Trophoblast cell (in vitro differentiated cells and primary cell): ENCODE results near the gene MT1E.

Experiments used
- DNase-seq, 2 donors: peaks; one replicate each; pipeline ENCODE4 v3.0.0-alpha.2; 2016
- H2AFZ ChIP-seq: 2 replicates; pipeline ENCODE4 v1.6.1; 2013; ENCODE audit warnings: low read length, moderate library complexity, mild to moderate bottlenecking; ENCODE audit not compliant: insufficient read depth, poor library complexity
- H2AK5ac ChIP-seq: 2 replicates; pipeline ENCODE4 v1.6.1; 2013; ENCODE audit warnings: mild to moderate bottlenecking, low read length
- H2BK120ac ChIP-seq: 2 replicates; pipeline ENCODE4 v1.6.1; 2013; ENCODE audit warnings: low read length, mild to moderate bottlenecking, moderate library complexity; ENCODE audit not compliant: insufficient read depth, poor library complexity
- H2BK12ac ChIP-seq: 2 replicates; pipeline ENCODE4 v1.6.1; 2013; ENCODE audit warnings: mild to moderate bottlenecking, low read length, moderate library complexity
- H2BK5ac ChIP-seq: 2 replicates; pipeline ENCODE4 v1.6.1; 2013; ENCODE audit warnings: low read length, low read depth, moderate library complexity, mild to moderate bottlenecking; ENCODE audit not compliant: poor library complexity
- H3K14ac ChIP-seq: 2 replicates; pipeline ENCODE4 v1.6.1; 2013; ENCODE audit warnings: mild to moderate bottlenecking, low read length
- H3K18ac ChIP-seq: 2 replicates; pipeline ENCODE4 v1.6.1; 2013; ENCODE audit warnings: mild to moderate bottlenecking, low read length
- H3K23ac ChIP-seq: 2 replicates; pipeline ENCODE4 v1.6.1; 2013; ENCODE audit warnings: low read length
- H3K27ac ChIP-seq: 2 replicates; pipeline ENCODE4 v1.5.1; 2013; ENCODE audit warnings: low read depth, mild to moderate bottlenecking, inconsistent platforms, low read length, moderate library complexity
- H3K27me3 ChIP-seq: 2 replicates; pipeline ENCODE4 v1.6.1; 2013; ENCODE audit warnings: inconsistent platforms, mild to moderate bottlenecking, low read length, moderate library complexity; ENCODE audit not compliant: insufficient read depth
- H3K36me3 ChIP-seq, 2 experiments: 1 replicate in 1 of 2; 2 replicates in 1 of 2; pipeline ENCODE4 v1.6.1; 2013; ENCODE audit warnings: low read length in 2 of 2, mild to moderate bottlenecking in 2 of 2, moderate library complexity in 1 of 2; ENCODE audit not compliant: insufficient read depth in 2 of 2, control insufficient read depth in 1 of 2
- H3K4ac ChIP-seq: 2 replicates; pipeline ENCODE4 v1.6.1; 2013; ENCODE audit warnings: low read depth, mild to moderate bottlenecking, low read length, moderate library complexity
- H3K4me1 ChIP-seq, 2 experiments: 1 replicate in 1 of 2; 2 replicates in 1 of 2; pipeline ENCODE4 v1.6.1; 2013; ENCODE audit warnings: low read length in 2 of 2, mild to moderate bottlenecking in 2 of 2, moderate library complexity in 1 of 2; ENCODE audit not compliant: insufficient read depth in 2 of 2, control insufficient read depth in 1 of 2
- H3K4me2 ChIP-seq: 2 replicates; pipeline ENCODE4 v1.6.1; 2013; ENCODE audit warnings: inconsistent platforms, mild to moderate bottlenecking, low read length, moderate library complexity
- H3K4me3 ChIP-seq: 2 replicates; pipeline ENCODE4 v1.5.1; 2013; ENCODE audit warnings: mild to moderate bottlenecking, low read depth, low read length, inconsistent platforms
- H3K79me1 ChIP-seq: one replicate; pipeline ENCODE4 v1.6.1; 2013; ENCODE audit warnings: low read length
- H3K79me2 ChIP-seq: 2 replicates; pipeline ENCODE4 v1.6.1; 2013; ENCODE audit warnings: low read length, mild to moderate bottlenecking; ENCODE audit not compliant: control insufficient read depth, insufficient read depth, poor library complexity
- H3K9ac ChIP-seq: 2 replicates; pipeline ENCODE4 v1.6.1; 2013; ENCODE audit warnings: mild to moderate bottlenecking, low read length
- H3K9me3 ChIP-seq: 2 replicates; pipeline ENCODE4 v1.6.1; 2013; ENCODE audit warnings: low read depth, mild to moderate bottlenecking, control low read depth, inconsistent platforms, low read length; ENCODE audit not compliant: insufficient read depth
- H4K12ac ChIP-seq: 2 replicates; pipeline ENCODE4 v1.6.1; 2013; ENCODE audit warnings: low read depth, mild to moderate bottlenecking, low read length, moderate library complexity
- H4K8ac ChIP-seq: 2 replicates; pipeline ENCODE4 v1.6.1; 2013; ENCODE audit warnings: low read depth, mild to moderate bottlenecking, low read length, moderate library complexity
- H4K91ac ChIP-seq: one replicate; pipeline ENCODE4 v1.6.1; 2013; ENCODE audit warnings: low read depth, mild to moderate bottlenecking, low read length, moderate library complexity
- WGBS: extraction: QIAGEN DNeasy Blood & Tissue Kit; methylation state at CpG from one replicate; pipeline ENCODE4 v1.1.7; 2013; ENCODE audit warnings: missing lambda C conversion rate; ENCODE audit not compliant: insufficient read length, insufficient coverage; ENCODE audit errors: extremely low coverage; 5-methylcytosine and 5-hydroxymethylcytosine counted together

The MT1E gene

GRCh38 chr16:56607675-56608042 lies 17.9 kb upstream of the MT1E start:
- H3K27me3 ChIP-seq = peaks cover 3% of the 10 kb centered on the region
- peaks cover 11% of the 10 kb centered on the region for H3K79me1 ChIP-seq
- H3K14ac ChIP-seq = no peak overlapping the region
- no CpG with 5 or more reads among the region's 2 CpGs for WGBS
- H3K23ac ChIP-seq = no peak overlapping the region
- no peaks in the 10 kb centered on the region for H3K9me3 ChIP-seq
- H3K9ac ChIP-seq = no peak overlapping the region
- no peak for DNase-seq
- H3K36me3 ChIP-seq = no peaks in the 10 kb centered on the region
- no peaks in the 10 kb centered on the region for H3K79me2 ChIP-seq
- H4K91ac ChIP-seq = peak overlapping the region; percentile 87
- peak overlapping the region; percentile 50 for H2BK120ac ChIP-seq
- H2BK5ac ChIP-seq = no peak overlapping the region
- H3K4ac ChIP-seq = no peak overlapping the region
- H2AK5ac ChIP-seq = peak overlapping the region; percentile 13
- H3K4me2 ChIP-seq = peak overlapping the region; percentile 77
- peak overlapping the region; percentile 35 for H4K8ac ChIP-seq
- H3K4me3 ChIP-seq = no peak overlapping the region
- peak overlapping the region; percentile 62 for H2BK12ac ChIP-seq
- H3K18ac ChIP-seq = no peak overlapping the region
- peak overlapping the region; percentile 33 for H2AFZ ChIP-seq
- H3K4me1 ChIP-seq = peaks cover 27 to 31% of the 10 kb centered on the region in 2 experiments
- H4K12ac ChIP-seq = no peak overlapping the region
- peak overlapping the region; percentile 23 for H3K27ac ChIP-seq

GRCh38 chr16:56608043-56608875 lies 17.3 kb upstream of the MT1E start, which contains the start of gene MT2A:
Gene MT2A, plus strand, starts transcription at chr16:56608584. Its CDS starts 72 bp downstream, at chr16:56608656.
- no CpG with 5 or more reads among the region's 62 CpGs for WGBS

GRCh38 chr16:56608876-56609462 lies 16.6 kb upstream of the MT1E start:
- H3K27ac ChIP-seq = no peak overlapping the region
- no peak overlapping the region for H3K14ac ChIP-seq
- peak overlapping the region; percentile 77 for H3K4me2 ChIP-seq
- H2AK5ac ChIP-seq = no peak overlapping the region
- no peaks in the 10 kb centered on the region for H3K79me2 ChIP-seq
- peaks cover 11% of the 10 kb centered on the region for H3K79me1 ChIP-seq
- H3K4me3 ChIP-seq = no peak overlapping the region
- WGBS = no CpG with 5 or more reads among the region's 21 CpGs
- peaks cover 27 to 31% of the 10 kb centered on the region in 2 experiments for H3K4me1 ChIP-seq
- no peaks in the 10 kb centered on the region for H3K9me3 ChIP-seq
- no peak overlapping the region for H2BK12ac ChIP-seq
- H4K91ac ChIP-seq = no peak overlapping the region
- no peak overlapping the region for H2BK5ac ChIP-seq
- no peak overlapping the region for H2AFZ ChIP-seq
- no peaks in the 10 kb centered on the region for H3K36me3 ChIP-seq
- no peak overlapping the region for H2BK120ac ChIP-seq
- H3K4ac ChIP-seq = no peak overlapping the region
- peaks cover 3% of the 10 kb centered on the region for H3K27me3 ChIP-seq
- H3K18ac ChIP-seq = no peak overlapping the region
- peak in 1 of 2 donors; percentile 47 for DNase-seq
- H3K23ac ChIP-seq = no peak overlapping the region
- H4K12ac ChIP-seq = no peak overlapping the region
- H4K8ac ChIP-seq = no peak overlapping the region
- H3K9ac ChIP-seq = no peak overlapping the region

More at GRCh38 chr16:56608043-56608875, 17.3 kb upstream of the MT1E start, which contains the start of gene MT2A:
- H4K91ac ChIP-seq = peak within 1 kb of the TSS; percentile 87
- H2BK12ac ChIP-seq = peak within 1 kb of the TSS; percentile 62
- H3K4me3 ChIP-seq = peak within 1 kb of the TSS; percentile 67
- peak within 1 kb of the TSS; percentile 50 for H2BK120ac ChIP-seq
- peak within 1 kb of the TSS; percentile 23 for H3K27ac ChIP-seq
- H3K79me1 ChIP-seq = peaks cover 11% of the 10 kb centered on the region
- peak within 1 kb of the TSS; percentile 13 for H2AK5ac ChIP-seq
- H3K14ac ChIP-seq = peak within 1 kb of the TSS; percentile 65
- H4K8ac ChIP-seq = peak within 1 kb of the TSS; percentile 79
- peaks cover 3% of the 10 kb centered on the region for H3K27me3 ChIP-seq
- H3K36me3 ChIP-seq = no peaks in the 10 kb centered on the region
- H4K12ac ChIP-seq = no peak within 1 kb of the TSS
- peak; percentile 99 for DNase-seq
- no peak within 1 kb of the TSS for H2BK5ac ChIP-seq
- peaks cover 27 to 31% of the 10 kb centered on the region in 2 experiments for H3K4me1 ChIP-seq
- H3K23ac ChIP-seq = no peak within 1 kb of the TSS
- peak within 1 kb of the TSS; percentile 53 for H3K18ac ChIP-seq
- peak within 1 kb of the TSS; percentile 69 for H2AFZ ChIP-seq
- H3K4ac ChIP-seq = no peak within 1 kb of the TSS
- H3K79me2 ChIP-seq = no peaks in the 10 kb centered on the region
- H3K4me2 ChIP-seq = peak within 1 kb of the TSS; percentile 77
- no peak within 1 kb of the TSS for H3K9ac ChIP-seq
- H3K9me3 ChIP-seq = no peaks in the 10 kb centered on the region

- Histone ChIP-seq H3K27me3 (peaks cover 3% of the 10 kb centered on the region), H2AFZ (no peak overlapping the region), H2BK12ac (no peak overlapping the region), H3K4me2 (peak overlapping the region; percentile 50), H3K9me3 (no peaks in the 10 kb centered on the region), H3K14ac (no peak overlapping the region), H3K79me2 (no peaks in the 10 kb centered on the region), H3K4me3 (no peak overlapping the region), H3K27ac (no peak overlapping the region), H4K8ac (no peak overlapping the region), H3K36me3 (no peaks in the 10 kb centered on the region), H3K4ac (no peak overlapping the region), H3K9ac (no peak overlapping the region), H3K79me1 (peaks cover 11% of the 10 kb centered on the region), H4K91ac (no peak overlapping the region), H2BK120ac (no peak overlapping the region), H4K12ac (no peak overlapping the region), H2AK5ac (no peak overlapping the region), H3K23ac (no peak overlapping the region), H2BK5ac (no peak overlapping the region), H3K4me1 (peaks cover 27 to 31% of the 10 kb centered on the region in 2 experiments), H3K18ac (no peak overlapping the region)
- no CpG with 5 or more reads among the region's 6 CpGs for WGBS
- peak; percentile 28 to 58 for DNase-seq
Observed at GRCh38 chr16:56609463-56609921, 16.1 kb upstream of the MT1E start.
